CD4-positive, alpha-beta T cell (primary cell): ENCODE results near the gene PKNOX2. TPM values are rescaled to one million over a fixed set of nuclear protein-coding genes. Genes with fewer than 3 reads are reported as not detected.

Source experiments
- ATAC-seq: fragments of 200-7000 bp; cut with Tn5 transposase; one replicate; pipeline ENCODE4 v1.10.0; 2022; ENCODE audit warnings: mild to moderate bottlenecking; ENCODE audit not compliant: poor library complexity
- CTCF ChIA-PET: fragments of 350-600 bp; sonication (Branson Sonifier 250); formaldehyde crosslinking; loops from one replicate; lab custom pipeline; 2021; ENCODE audit warnings: antibody characterized with exemption, inconsistent platforms; lab: Charles Lee
- POLR2A ChIA-PET: fragments of 350-600 bp; sonication (Branson Sonifier 250); formaldehyde crosslinking; loops from one replicate; lab custom pipeline; 2021; ENCODE audit warnings: antibody characterized with exemption, inconsistent platforms; lab: Charles Lee
- DNase-seq, 14 experiments: peaks; one replicate each; pipeline ENCODE4 v3.0.0-alpha.2; 2013 to 2020; ENCODE audit warnings: mixed read lengths in 2 of 14
- H3K27ac ChIP-seq, 2 donors: one replicate each; pipeline versions ENCODE4 v1.5.1 to v1.7.0; 2013; ENCODE audit warnings: low read length in 2 of 2, low read depth in 1 of 2, mild to moderate bottlenecking in 1 of 2
- H3K27me3 ChIP-seq, 2 experiments: 1 replicate in 1 of 2; 2 replicates in 1 of 2; pipeline versions ENCODE4 v1.6.1 to v1.7.0; 2013; ENCODE audit warnings: low read length in 2 of 2, control low read depth in 1 of 2, mild to moderate bottlenecking in 1 of 2, moderate library complexity in 1 of 2; ENCODE audit not compliant: insufficient read depth in 2 of 2, control insufficient read depth in 1 of 2
- H3K36me3 ChIP-seq: one replicate; pipeline ENCODE4 v1.6.1; 2013; ENCODE audit warnings: low read length, control low read depth; ENCODE audit not compliant: insufficient read depth
- H3K4me1 ChIP-seq: one replicate; pipeline ENCODE4 v1.6.1; 2013; ENCODE audit warnings: low read length, control low read depth; ENCODE audit not compliant: insufficient read depth
- H3K4me3 ChIP-seq: one replicate; pipeline ENCODE4 v1.5.1; 2013; ENCODE audit warnings: mild to moderate bottlenecking, low read length, moderate library complexity
- H3K9me3 ChIP-seq, 2 experiments: 1 replicate in 1 of 2; 2 replicates in 1 of 2; pipeline versions ENCODE4 v1.6.1 to v1.7.0; 2013; ENCODE audit warnings: low read length in 2 of 2, mild to moderate bottlenecking in 2 of 2, control low read depth in 1 of 2, moderate library complexity in 1 of 2; ENCODE audit not compliant: control insufficient read depth in 1 of 2, insufficient read depth in 1 of 2
- H3K27ac Mint-ChIP-seq: one replicate; pipeline ENCODE4 v1.8.0; 2020; ENCODE audit warnings: mixed read lengths
- H3K27me3 Mint-ChIP-seq: one replicate; pipeline ENCODE4 v1.8.0; 2021; ENCODE audit warnings: mixed read lengths
- H3K36me3 Mint-ChIP-seq: one replicate; pipeline ENCODE4 v1.8.0; 2021; ENCODE audit warnings: low read depth, mixed read lengths
- H3K4me1 Mint-ChIP-seq: one replicate; pipeline ENCODE4 v1.8.0; 2021; ENCODE audit warnings: low read depth, mixed read lengths
- H3K4me3 Mint-ChIP-seq: one replicate; pipeline ENCODE4 v1.8.0; 2020; ENCODE audit warnings: mild to moderate bottlenecking, mixed read lengths
- H3K9me3 Mint-ChIP-seq: one replicate; pipeline ENCODE4 v1.8.0; 2020; ENCODE audit warnings: mixed read lengths
- CTCF ChIP-seq: fragments of 200-600 bp; IDR thresholded peaks from one replicate; pipeline ENCODE4 v1.8.0; 2022; ENCODE audit warnings: antibody characterized with exemption, mild to moderate bottlenecking
- intact Hi-C, 2 experiments: fragments of 100-400 bp; cut with DNase I in 1 of 2; cut with micrococcal nuclease in 1 of 2; formaldehyde crosslinking; loops; one replicate each; pipeline versions ENCODE4 v1.15.1 to v1.9.0; 2023 to 2025; cut with DNase I, micrococcal nuclease
- total RNA-seq, 174 experiments: library from RNA in 2 of 174; stranded (reverse) in 2 of 174; gene quantifications; one replicate each; pipeline ENCODE4 v1.2.3 and lab custom pipeline; 2021 to 2026

PKNOX2 gene
- total RNA-seq, 2 experiments from 2014 or later, result not detected

GRCh38 chr11:125325196-125325595 lies 160.6 kb downstream of the PKNOX2 start:
- Histone ChIP-seq H3K27me3 (peaks cover 0 to 9% of the 10 kb centered on the region in 2 experiments), H3K9me3 (no peaks in the 10 kb centered on the region), H3K4me1 (no peaks in the 10 kb centered on the region), H3K36me3 (no peaks in the 10 kb centered on the region), H3K4me3 (no peak overlapping the region), H3K27ac (no peak overlapping the region)
- Mint-ChIP-seq H3K36me3 (no peaks in the 10 kb centered on the region), H3K27ac (no peak overlapping the region), H3K4me3 (no peak overlapping the region), H3K4me1 (no peaks in the 10 kb centered on the region), H3K27me3 (peaks cover 60% of the 10 kb centered on the region), H3K9me3 (no peaks in the 10 kb centered on the region)
- ChIA-PET POLR2A (no interaction called here), CTCF (no interaction called here)
- no peak for DNase-seq
- no peak for ATAC-seq
- TF ChIP-seq CTCF, result no peak
- intact Hi-C loops, result no loop called here

- H3K27ac ChIP-seq, result no peak overlapping the region
- no peaks in the 10 kb centered on the region for H3K4me1 Mint-ChIP-seq
- peaks cover 51% of the 10 kb centered on the region for H3K27me3 Mint-ChIP-seq
- no peak for ATAC-seq
- no peak overlapping the region for H3K4me3 ChIP-seq
- ChIA-PET CTCF (no interaction called here), POLR2A (no interaction called here)
- H3K9me3 ChIP-seq, result no peaks in the 10 kb centered on the region
- peaks cover 0 to 9% of the 10 kb centered on the region in 2 experiments for H3K27me3 ChIP-seq
- no peak overlapping the region for H3K4me3 Mint-ChIP-seq
- no peak overlapping the region for H3K27ac Mint-ChIP-seq
- no peaks in the 10 kb centered on the region for H3K4me1 ChIP-seq
- no peaks in the 10 kb centered on the region for H3K9me3 Mint-ChIP-seq
- H3K36me3 ChIP-seq, result no peaks in the 10 kb centered on the region
- TF ChIP-seq CTCF, result no peak
- intact Hi-C loops, result no loop called here
- DNase-seq, result no peak
- H3K36me3 Mint-ChIP-seq, result no peaks in the 10 kb centered on the region
Measured at GRCh38 chr11:125326126-125326525, 161.6 kb downstream of the PKNOX2 start.

- Mint-ChIP-seq H3K9me3 (no peaks in the 10 kb centered on the region), H3K36me3 (no peaks in the 10 kb centered on the region), H3K4me3 (no peak overlapping the region), H3K27ac (no peak overlapping the region), H3K27me3 (peaks cover 41% of the 10 kb centered on the region), H3K4me1 (no peaks in the 10 kb centered on the region)
- no peak for DNase-seq
- peaks cover 0 to 9% of the 10 kb centered on the region in 2 experiments for H3K27me3 ChIP-seq
- no peak overlapping the region for H3K27ac ChIP-seq
- intact Hi-C loops, result no loop called here
- no peaks in the 10 kb centered on the region for H3K9me3 ChIP-seq
- no peak for TF ChIP-seq CTCF
- no peaks in the 10 kb centered on the region for H3K4me1 ChIP-seq
- H3K36me3 ChIP-seq, result no peaks in the 10 kb centered on the region
- ChIA-PET CTCF (no interaction called here), POLR2A (no interaction called here)
- ATAC-seq, result no peak
- H3K4me3 ChIP-seq, result no peak overlapping the region
Measured at GRCh38 chr11:125327518-125328224, 163.1 kb downstream of the PKNOX2 start.
